Measurements from ENCODE around the gene CPT1A.

CPT1A gene

GRCh38 chr11:68778205-68778604 is 63.5 kb downstream of the CPT1A start:
- no peaks in the 10 kb centered on the region for H3K27me3 ChIP-seq (ENCODE audit: insufficient read depth, low read length)
- no peak overlapping the region for H3K4me3 ChIP-seq (ENCODE audit: low read length)
- H3K9ac ChIP-seq (ENCODE audit: low read depth, low read length) = no peak overlapping the region
- H3K36me3 ChIP-seq (ENCODE audit: insufficient read depth, low read depth, low read length) = no peaks in the 10 kb centered on the region; the same call in 1 of the 2 replicates
- no peaks in the 10 kb centered on the region for H3K4me1 ChIP-seq (ENCODE audit: insufficient read depth, low read length)
- H3K27ac ChIP-seq (ENCODE audit: low read length) = no peak overlapping the region
- no peaks in the 10 kb centered on the region for H3K9me3 ChIP-seq (ENCODE audit: insufficient read depth, low read depth, low read length)

- Histone ChIP-seq H3K27ac (ENCODE audit: low read length) (no peak overlapping the region), H3K4me1 (ENCODE audit: insufficient read depth, low read length) (no peaks in the 10 kb centered on the region), H3K27me3 (ENCODE audit: insufficient read depth, low read length) (no peaks in the 10 kb centered on the region), H3K36me3 (ENCODE audit: insufficient read depth, low read depth, low read length) (peaks cover 6% of the 10 kb centered on the region; the same call in 1 of the 2 replicates), H3K9ac (ENCODE audit: low read depth, low read length) (no peak overlapping the region), H3K9me3 (ENCODE audit: insufficient read depth, low read depth, low read length) (no peaks in the 10 kb centered on the region), H3K4me3 (ENCODE audit: low read length) (no peak overlapping the region)
These were observed 65.1 kb downstream of the CPT1A start for GRCh38 chr11:68776442-68777235.

- Histone ChIP-seq H3K27me3 (ENCODE audit: insufficient read depth, low read length) (no peaks in the 10 kb centered on the region), H3K9me3 (ENCODE audit: insufficient read depth, low read depth, low read length) (no peaks in the 10 kb centered on the region), H3K36me3 (ENCODE audit: insufficient read depth, low read depth, low read length) (peaks cover 11% of the 10 kb centered on the region; the same call in 1 of the 2 replicates), H3K27ac (ENCODE audit: low read length) (no peak overlapping the region), H3K4me3 (ENCODE audit: low read length) (no peak overlapping the region), H3K4me1 (ENCODE audit: insufficient read depth, low read length) (no peaks in the 10 kb centered on the region), H3K9ac (ENCODE audit: low read depth, low read length) (no peak overlapping the region)
These were observed 65.7 kb downstream of the CPT1A start for GRCh38 chr11:68775951-68776388.

- Histone ChIP-seq H3K9me3 (ENCODE audit: insufficient read depth, low read depth, low read length) (no peaks in the 10 kb centered on the region), H3K4me1 (ENCODE audit: insufficient read depth, low read length) (no peaks in the 10 kb centered on the region), H3K36me3 (ENCODE audit: insufficient read depth, low read depth, low read length) (peaks cover 17% of the 10 kb centered on the region; the same call in 1 of the 2 replicates), H3K27me3 (ENCODE audit: insufficient read depth, low read length) (no peaks in the 10 kb centered on the region), H3K4me3 (ENCODE audit: low read length) (no peak overlapping the region), H3K27ac (ENCODE audit: low read length) (no peak overlapping the region), H3K9ac (ENCODE audit: low read depth, low read length) (no peak overlapping the region)
These were observed 67.5 kb downstream of the CPT1A start for GRCh38 chr11:68774194-68774585.

- H3K27me3 ChIP-seq (ENCODE audit: insufficient read depth, low read length) = no peaks in the 10 kb centered on the region
- no peaks in the 10 kb centered on the region for H3K4me1 ChIP-seq (ENCODE audit: insufficient read depth, low read length)
- H3K9ac ChIP-seq (ENCODE audit: low read depth, low read length) = no peak overlapping the region
- peaks cover 17% of the 10 kb centered on the region; the same call in 1 of the 2 replicates for H3K36me3 ChIP-seq (ENCODE audit: insufficient read depth, low read depth, low read length)
- no peaks in the 10 kb centered on the region for H3K9me3 ChIP-seq (ENCODE audit: insufficient read depth, low read depth, low read length)
- H3K4me3 ChIP-seq (ENCODE audit: low read length) = no peak overlapping the region
- no peak overlapping the region for H3K27ac ChIP-seq (ENCODE audit: low read length)
These were observed 68.1 kb downstream of the CPT1A start for GRCh38 chr11:68773521-68774193.

- Histone ChIP-seq H3K36me3 (ENCODE audit: insufficient read depth, low read depth, low read length) (peaks cover 17% of the 10 kb centered on the region; the same call in 1 of the 2 replicates), H3K27me3 (ENCODE audit: insufficient read depth, low read length) (no peaks in the 10 kb centered on the region), H3K9ac (ENCODE audit: low read depth, low read length) (no peak overlapping the region), H3K9me3 (ENCODE audit: insufficient read depth, low read depth, low read length) (no peaks in the 10 kb centered on the region), H3K27ac (ENCODE audit: low read length) (no peak overlapping the region), H3K4me1 (ENCODE audit: insufficient read depth, low read length) (no peaks in the 10 kb centered on the region), H3K4me3 (ENCODE audit: low read length) (no peak overlapping the region)
These were observed 68.8 kb downstream of the CPT1A start for GRCh38 chr11:68772936-68773335.

GRCh38 chr11:68770781-68771180 is 70.9 kb downstream of the CPT1A start:
- H3K36me3 ChIP-seq (ENCODE audit: insufficient read depth, low read depth, low read length) = peaks cover 17% of the 10 kb centered on the region; the same call in 1 of the 2 replicates
- no peaks in the 10 kb centered on the region for H3K4me1 ChIP-seq (ENCODE audit: insufficient read depth, low read length)
- no peaks in the 10 kb centered on the region for H3K27me3 ChIP-seq (ENCODE audit: insufficient read depth, low read length)

GRCh38 chr11:68767672-68768071 is 74.0 kb downstream of the CPT1A start:
- Histone ChIP-seq H3K9ac (ENCODE audit: low read depth, low read length) (no peak overlapping the region), H3K4me1 (ENCODE audit: insufficient read depth, low read length) (no peaks in the 10 kb centered on the region; the same call in 1 of the 2 replicates), H3K36me3 (ENCODE audit: insufficient read depth, low read depth, low read length) (peaks cover 14% of the 10 kb centered on the region; the same call in 1 of the 2 replicates), H3K27ac (ENCODE audit: low read length) (no peak overlapping the region), H3K27me3 (ENCODE audit: insufficient read depth, low read length) (no peaks in the 10 kb centered on the region), H3K9me3 (ENCODE audit: insufficient read depth, low read depth, low read length) (no peaks in the 10 kb centered on the region), H3K4me3 (ENCODE audit: low read length) (no peak overlapping the region)

More at GRCh38 chr11:68770781-68771180, 70.9 kb downstream of the CPT1A start:
- Histone ChIP-seq H3K27ac (ENCODE audit: low read length) (no peak overlapping the region), H3K9ac (ENCODE audit: low read depth, low read length) (no peak overlapping the region), H3K4me3 (ENCODE audit: low read length) (no peak overlapping the region), H3K9me3 (ENCODE audit: insufficient read depth, low read depth, low read length) (no peaks in the 10 kb centered on the region)

- Histone ChIP-seq H3K4me1 (ENCODE audit: insufficient read depth, low read length) (no peaks in the 10 kb centered on the region; the same call in 1 of the 2 replicates), H3K9ac (ENCODE audit: low read depth, low read length) (no peak overlapping the region), H3K27ac (ENCODE audit: low read length) (no peak overlapping the region), H3K4me3 (ENCODE audit: low read length) (no peak overlapping the region), H3K9me3 (ENCODE audit: insufficient read depth, low read depth, low read length) (no peaks in the 10 kb centered on the region), H3K36me3 (ENCODE audit: insufficient read depth, low read depth, low read length) (peaks cover 11% of the 10 kb centered on the region; the same call in 1 of the 2 replicates), H3K27me3 (ENCODE audit: insufficient read depth, low read length) (no peaks in the 10 kb centered on the region)
These were observed 74.9 kb downstream of the CPT1A start for GRCh38 chr11:68766786-68767185.

- Histone ChIP-seq H3K4me1 (ENCODE audit: insufficient read depth, low read length) (no peaks in the 10 kb centered on the region; the same call in 1 of the 2 replicates), H3K36me3 (ENCODE audit: insufficient read depth, low read depth, low read length) (no peaks in the 10 kb centered on the region; the same call in 1 of the 2 replicates), H3K27ac (ENCODE audit: low read length) (no peak overlapping the region), H3K27me3 (ENCODE audit: insufficient read depth, low read length) (no peaks in the 10 kb centered on the region), H3K9ac (ENCODE audit: low read depth, low read length) (no peak overlapping the region), H3K4me3 (ENCODE audit: low read length) (no peak overlapping the region), H3K9me3 (ENCODE audit: insufficient read depth, low read depth, low read length) (no peaks in the 10 kb centered on the region)
These were observed 77.0 kb downstream of the CPT1A start for GRCh38 chr11:68764746-68765145.

GRCh38 chr11:68763926-68764657 is 77.6 kb downstream of the CPT1A start:
- Histone ChIP-seq H3K4me3 (ENCODE audit: low read length) (no peak overlapping the region), H3K27ac (ENCODE audit: low read length) (no peak overlapping the region), H3K4me1 (ENCODE audit: insufficient read depth, low read length) (no peaks in the 10 kb centered on the region; the same call in 1 of the 2 replicates), H3K36me3 (ENCODE audit: insufficient read depth, low read depth, low read length) (no peaks in the 10 kb centered on the region; the same call in 1 of the 2 replicates), H3K9ac (ENCODE audit: low read depth, low read length) (no peak overlapping the region), H3K27me3 (ENCODE audit: insufficient read depth, low read length) (no peaks in the 10 kb centered on the region), H3K9me3 (ENCODE audit: insufficient read depth, low read depth, low read length) (no peaks in the 10 kb centered on the region)

Measured in iPS-20b (cell line).